GM12872 (cell line): ENCODE measurements around the gene ENPEP.

Experiments used
- CTCF ChIP-seq: IDR thresholded peaks from 3 replicates; pipeline ENCODE4 v1.5.1; 2011; ENCODE audit warnings: low read depth, mild to moderate bottlenecking, low read length, moderate library complexity; ENCODE audit not compliant: insufficient read depth

Gene ENPEP

GRCh38 chr4:110458494-110459266 is 17.3 kb upstream of the ENPEP start:
- no peak for TF ChIP-seq CTCF

DNA sequence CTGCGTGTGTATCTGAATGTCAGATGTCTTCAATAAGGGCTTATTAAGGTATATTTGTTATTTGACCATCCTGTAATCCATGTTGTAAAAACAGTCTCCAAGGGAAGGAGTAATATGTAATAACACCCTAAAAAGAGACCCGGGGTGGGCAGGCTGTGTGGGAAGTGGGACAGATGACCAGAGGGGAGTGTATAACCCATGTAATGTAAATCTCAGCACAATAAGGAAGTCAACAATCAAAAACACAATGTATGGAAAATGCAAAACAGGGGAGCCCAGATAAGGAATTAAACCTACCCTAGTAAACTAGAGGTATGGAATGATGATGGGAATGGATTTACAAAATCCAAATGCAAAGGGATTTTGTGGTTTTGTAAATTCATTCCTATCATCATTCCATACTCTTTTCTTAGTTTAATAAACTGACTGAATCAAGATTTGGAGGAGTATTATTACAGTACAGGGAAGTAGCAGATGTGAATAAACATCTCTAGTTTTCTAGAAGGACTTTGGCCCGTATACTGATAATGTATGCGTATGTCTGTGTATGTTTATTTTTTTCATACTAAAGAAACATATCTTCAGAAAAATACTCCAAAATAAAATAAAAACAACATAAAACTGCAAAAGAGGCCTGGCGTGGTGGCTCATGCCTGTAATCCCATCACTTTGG is 15.7 kb upstream of the ENPEP start:
- TF ChIP-seq CTCF: no peak

DNA sequence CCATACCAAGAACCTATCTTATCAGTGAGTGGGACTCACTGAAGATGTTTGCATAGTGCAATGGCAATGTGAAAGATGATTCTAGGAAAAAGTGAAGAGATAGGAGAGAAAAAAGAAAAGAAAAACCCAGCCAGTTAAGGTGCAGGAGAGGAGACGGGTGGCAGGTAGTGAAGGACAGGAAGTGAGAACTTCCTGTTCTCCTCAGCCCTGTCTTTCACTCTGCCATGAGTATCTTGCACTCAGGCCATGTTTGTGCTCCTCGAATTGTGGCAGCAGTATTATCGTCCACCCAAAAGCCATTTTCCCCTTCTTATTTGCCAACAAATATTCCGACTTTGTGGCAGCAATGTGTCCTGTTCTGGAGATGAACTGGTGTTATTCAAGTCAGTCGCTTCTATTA is 8.6 kb upstream of the ENPEP start:
- no peak for TF ChIP-seq CTCF

DNA sequence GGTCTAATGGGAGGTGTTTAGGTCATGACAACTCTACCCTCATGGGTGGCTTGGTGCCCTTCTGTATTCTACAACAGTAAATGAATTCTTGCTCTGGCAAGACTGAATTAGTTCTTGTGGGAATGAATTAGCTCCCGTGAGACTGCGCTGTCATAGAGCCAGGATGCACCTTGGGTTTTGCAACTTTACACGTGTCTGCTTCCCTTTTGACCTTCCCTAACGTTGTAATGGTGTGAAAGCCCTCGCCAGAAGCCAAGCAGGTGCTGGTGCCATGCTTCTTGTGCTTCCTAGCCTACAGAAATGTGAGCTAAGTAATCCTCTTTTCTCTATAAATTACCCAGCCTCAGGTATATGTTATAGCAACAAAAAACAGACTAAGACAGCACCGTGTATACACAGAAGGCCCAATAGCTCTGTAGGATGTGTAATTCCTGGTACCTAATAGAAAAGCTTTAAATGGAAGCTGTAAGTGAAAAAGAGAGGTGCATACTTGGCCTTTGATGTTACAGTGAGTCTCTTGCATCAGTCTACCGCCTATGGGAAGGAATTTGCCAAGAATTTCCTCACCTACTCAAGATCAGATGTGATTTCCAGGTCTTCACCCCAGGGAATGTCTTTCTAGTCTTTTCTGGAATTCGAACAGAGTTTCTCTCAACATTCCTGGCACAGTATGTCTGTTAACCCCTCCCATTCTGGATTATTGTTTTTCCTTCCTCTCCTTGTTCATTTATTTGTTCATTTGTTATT is 3.2 kb upstream of the ENPEP start:
- no peak for TF ChIP-seq CTCF

- no peak for TF ChIP-seq CTCF
Measured at GRCh38 chr4:110474481-110474880, 1.5 kb upstream of the ENPEP start.

DNA sequence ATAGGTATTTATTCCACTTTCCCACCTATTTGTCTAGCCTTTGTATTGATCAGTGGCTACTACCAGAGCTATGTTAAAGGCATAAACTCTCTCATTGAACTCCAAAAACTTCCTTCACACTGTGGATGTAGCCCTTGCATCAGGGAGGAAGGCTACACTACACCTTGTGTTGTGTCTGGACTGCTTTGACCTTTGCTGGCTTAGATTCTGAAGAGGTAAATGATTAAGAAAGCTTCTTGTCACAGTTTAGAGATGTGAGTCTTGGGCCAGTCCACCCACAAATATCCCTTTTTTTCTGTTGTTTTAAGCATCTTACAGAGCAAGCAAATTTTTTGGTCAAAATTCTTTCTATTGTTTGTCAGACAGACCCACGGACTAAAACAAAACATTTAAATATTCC is 1.9 kb downstream of the ENPEP start:
- no peak for TF ChIP-seq CTCF

DNA sequence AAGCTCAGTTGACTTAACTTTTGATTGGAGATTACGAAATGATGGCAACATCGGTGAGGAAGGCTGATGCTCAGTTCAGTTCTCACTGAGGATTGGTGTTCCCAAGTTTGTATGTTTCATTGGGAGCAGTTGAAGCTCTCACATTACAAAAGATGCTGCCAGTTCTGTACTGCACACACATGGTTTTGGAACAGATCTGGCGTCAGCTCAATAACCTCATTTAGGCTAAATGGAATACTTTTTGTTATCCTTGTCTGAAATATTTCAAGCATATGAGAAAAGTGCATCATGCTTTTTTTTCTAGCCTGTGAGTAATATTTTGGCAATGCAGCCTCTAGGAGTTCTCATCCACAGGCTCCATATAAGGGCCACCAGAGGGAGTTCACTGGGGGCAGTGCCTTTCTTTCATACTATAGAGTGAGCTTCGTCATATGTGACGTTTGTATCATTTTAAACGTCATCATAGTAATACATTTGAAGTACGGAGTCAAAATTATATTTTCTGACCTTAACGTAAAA is 4.1 kb downstream of the ENPEP start:
- 0 out of 3 replicates have a peak, but pooled peaks have one; percentile 5 for TF ChIP-seq CTCF
